GM19351 (cell line): ENCODE measurements around the gene DCUN1D3.

Experiments used
- ATAC-seq: cut with Tn5 transposase; IDR thresholded peaks from one replicate; pipeline ENCODE4 v1.9.1; 2021; ENCODE audit warnings: mild to moderate bottlenecking, moderate library complexity; ENCODE audit not compliant: unreplicated experiment

The DCUN1D3 gene

DNA sequence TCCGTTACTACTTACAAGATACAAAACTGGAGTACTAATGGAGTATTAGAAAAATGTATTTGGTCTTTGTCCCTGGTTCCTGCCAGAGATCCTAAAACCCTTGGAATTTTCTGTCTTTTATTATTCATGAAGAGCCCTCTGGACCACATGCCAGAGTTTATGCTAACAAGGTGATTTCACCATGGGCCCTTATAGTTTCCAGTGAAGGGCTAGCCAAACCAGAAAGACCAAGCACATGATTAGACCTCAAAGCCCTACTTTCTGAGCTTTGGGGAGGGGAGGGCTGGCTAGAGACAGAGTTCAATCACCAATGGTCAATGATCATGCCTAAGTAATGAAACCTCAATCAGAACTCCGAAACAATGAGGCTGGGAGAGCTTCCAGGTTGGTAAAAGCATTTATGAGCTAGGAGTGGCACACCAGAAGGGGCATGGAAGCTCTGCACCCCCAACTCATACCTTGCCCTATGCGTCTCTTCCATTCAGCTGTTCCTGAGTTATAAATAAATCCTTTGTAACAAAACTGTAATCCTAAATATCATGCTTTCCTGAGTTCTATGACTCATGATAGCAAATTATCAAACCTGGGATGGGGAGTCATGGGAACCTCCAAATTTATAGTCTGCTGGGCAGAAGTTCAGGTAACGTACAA, 10.4 kb downstream of the DCUN1D3 start:
- no peak for ATAC-seq

GRCh38 chr16:20887207-20887606, 13.0 kb downstream of the DCUN1D3 start:
- ATAC-seq = no peak

DNA sequence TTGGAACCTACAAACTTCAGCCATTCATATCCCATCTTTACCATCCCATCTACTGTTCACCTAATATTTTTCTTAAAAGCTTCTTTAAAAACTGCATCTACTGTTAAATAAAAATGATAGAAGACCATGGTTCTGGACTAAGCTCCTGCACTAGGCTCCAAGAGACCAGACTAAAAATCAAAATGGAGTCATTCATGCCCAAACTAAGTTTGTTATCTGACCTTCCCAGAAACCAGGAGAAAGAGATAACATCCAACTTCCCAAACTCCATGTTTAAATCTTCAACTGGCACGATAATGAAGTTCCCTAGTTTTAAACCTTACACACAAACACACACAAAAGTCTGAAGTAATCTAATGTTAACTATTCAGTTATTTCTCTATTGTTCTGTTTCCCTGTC, 13.8 kb downstream of the DCUN1D3 start:
- ATAC-seq = no peak

DNA sequence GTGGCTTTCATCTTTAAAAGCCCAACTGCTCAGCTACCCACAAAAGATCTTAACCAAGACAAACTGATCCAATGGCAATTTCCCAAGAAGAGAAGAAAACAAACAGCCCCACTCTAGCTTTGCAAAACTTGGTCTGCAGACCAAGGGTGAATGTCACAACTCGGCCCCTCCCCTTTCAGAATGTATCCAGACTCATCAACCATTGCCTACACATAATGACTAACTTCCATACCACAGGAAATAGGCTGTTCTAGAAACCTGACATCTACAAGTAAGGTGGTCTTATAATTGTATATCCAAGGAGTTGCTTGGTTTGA, 16.0 kb downstream of the DCUN1D3 start:
- no peak for ATAC-seq

- no peak for ATAC-seq
Observed at GRCh38 chr16:20883554-20884239, 16.5 kb downstream of the DCUN1D3 start.

DNA sequence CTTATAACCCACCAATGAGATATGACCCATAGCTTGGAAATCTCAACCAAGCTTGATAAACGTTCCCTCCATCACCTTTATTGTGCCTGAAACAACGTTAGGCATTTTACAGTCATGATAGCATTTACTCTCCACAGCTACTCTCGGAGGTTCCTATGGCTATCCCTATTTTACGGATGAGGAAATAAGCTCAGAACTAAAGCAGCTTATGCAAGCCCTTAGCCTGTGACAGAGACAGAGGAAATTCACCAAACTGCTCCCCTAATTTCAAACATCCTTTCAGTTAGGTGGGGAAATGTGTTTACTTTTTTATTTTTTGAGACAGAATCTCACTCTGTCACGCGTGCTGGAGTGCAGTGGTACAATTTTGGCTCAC, 18.7 kb downstream of the DCUN1D3 start:
- no peak for ATAC-seq

DNA sequence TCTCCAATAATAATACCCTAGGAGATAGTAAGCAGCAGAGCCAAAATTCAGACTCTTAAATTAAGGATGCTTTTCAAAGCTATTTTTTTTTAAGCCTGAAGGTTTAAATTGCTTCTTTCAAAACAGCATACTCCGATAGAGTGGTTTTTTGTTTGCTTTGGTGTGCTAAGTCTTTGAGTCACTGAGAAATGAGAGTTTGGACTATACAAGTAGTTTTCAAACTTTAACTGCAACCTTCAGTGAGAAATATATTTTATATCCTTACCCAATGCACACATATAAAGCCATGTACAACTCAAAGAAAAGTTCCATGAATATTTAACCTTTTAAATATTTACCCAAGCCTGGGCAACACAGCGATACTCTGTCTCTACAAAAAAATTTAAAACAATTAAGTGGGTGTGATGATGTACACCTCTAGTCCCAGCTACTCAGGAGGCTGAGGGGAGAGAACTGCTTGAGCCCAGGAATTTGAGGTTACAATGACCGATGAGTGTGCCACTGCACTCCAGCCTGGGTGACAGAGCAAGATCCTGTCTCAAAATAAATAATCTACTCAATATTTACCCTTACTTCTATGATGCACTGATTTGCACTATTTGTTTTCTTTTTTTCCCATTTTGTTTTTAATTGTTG, 19.2 kb downstream of the DCUN1D3 start:
- no peak for ATAC-seq

GRCh38 chr16:20879175-20880040, 20.8 kb downstream of the DCUN1D3 start:
- no peak for ATAC-seq

DNA sequence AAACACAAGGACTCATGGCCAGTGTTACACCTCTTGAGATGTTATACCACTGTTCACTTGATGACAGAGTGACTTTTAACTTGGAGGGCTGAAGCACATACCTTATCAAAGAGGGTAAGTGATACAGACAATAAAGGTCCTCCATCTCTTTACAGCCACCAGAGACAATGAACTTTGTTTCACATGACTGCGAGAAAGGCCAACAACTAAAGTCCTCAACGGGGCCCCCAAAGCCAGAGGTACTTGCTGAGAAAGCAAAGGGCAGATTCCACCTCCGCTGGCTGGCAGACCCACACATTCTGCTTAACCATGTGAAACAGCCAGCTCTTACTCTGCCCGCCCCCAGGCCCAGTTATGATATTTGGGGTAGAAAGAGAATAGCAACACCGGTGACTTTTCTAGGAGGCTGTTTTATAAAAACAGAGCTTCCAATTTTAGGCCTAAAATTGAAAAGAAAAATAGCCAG, 21.4 kb downstream of the DCUN1D3 start:
- ATAC-seq = no peak

- no peak for ATAC-seq
Observed at GRCh38 chr16:20875355-20875650, 24.9 kb downstream of the DCUN1D3 start.

GRCh38 chr16:20874088-20874581, 26.0 kb downstream of the DCUN1D3 start:
- ATAC-seq = no peak

DNA sequence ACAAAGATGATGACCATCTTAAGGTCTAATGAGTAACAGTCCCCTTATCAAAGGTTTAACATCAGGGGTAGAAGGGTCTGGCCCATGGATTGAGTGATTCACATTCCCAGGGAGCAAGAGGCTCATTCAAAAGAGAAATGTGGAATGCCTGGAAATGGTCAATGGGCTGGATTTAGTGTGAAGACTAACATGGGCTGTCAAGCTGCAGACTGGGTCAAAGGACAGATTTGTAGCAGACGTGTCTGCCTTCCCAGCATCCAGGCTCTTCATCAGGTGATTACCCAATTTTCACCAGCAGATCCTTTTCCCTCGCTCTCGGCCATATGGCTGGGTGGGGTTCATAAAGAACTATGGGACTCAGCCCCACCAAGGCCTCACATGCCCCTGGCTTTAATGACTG, 26.8 kb downstream of the DCUN1D3 start:
- no peak for ATAC-seq

DNA sequence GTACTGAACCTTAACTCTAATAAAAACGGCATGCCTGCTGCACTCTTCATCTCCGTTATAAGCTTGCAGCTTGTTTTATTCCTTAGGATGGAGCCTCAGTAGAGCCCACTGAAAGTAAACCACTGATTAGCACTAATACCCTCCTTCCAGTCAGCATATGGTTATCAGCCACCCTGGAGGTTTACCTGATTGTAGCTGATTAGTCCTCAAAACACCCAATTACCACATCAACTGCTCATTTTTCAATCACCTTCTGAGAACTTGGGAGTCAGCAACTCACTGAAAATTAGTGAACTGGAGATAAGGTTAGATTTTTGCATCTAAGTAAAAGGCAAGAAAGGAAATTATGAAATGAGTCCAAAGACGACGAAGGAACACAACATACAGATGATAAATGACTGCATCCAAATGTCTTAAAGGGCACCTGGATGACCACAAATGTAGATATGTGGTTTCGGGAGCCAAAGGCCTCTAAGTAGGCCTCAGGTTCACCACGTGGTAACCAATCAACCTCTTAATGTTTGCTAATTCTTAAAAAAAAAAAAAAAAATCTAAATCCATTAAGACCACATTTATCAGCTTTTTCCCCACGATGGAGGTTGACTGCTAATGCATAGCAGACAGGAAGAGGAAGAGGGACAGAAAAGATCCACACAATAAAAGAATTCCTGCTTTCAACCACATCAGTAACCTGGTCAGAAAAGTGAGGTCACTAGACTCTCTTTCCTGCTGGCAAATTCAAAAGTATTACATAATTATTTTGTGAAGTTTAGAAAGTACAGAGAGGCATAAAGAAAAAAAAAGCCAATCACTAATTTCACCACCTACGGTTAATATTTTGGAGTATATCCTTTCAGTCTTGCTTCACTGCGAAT, 28.0 kb downstream of the DCUN1D3 start:
- no peak for ATAC-seq

DNA sequence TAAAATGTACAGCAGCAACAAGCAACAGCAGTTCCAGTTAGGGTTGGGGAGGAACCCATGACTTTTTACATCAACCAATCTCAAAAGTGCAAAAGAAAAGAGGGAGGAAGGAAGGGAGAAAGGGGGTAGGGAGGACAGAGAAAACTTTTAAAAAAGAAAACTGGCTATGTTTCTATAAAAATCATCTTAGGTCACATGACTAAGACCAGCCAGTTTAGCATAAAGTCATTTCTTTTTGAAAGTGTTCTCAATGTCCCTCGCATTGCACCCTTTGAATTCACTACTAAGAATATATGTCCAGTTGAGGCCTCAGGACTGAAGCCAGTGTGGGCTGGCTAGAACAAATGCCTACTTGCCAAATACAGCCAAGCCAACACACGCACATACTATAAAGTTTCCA, 28.9 kb downstream of the DCUN1D3 start:
- no peak for ATAC-seq

- no peak for ATAC-seq
Observed at GRCh38 chr16:20870122-20870820, 29.9 kb downstream of the DCUN1D3 start.

- ATAC-seq = no peak
Observed at GRCh38 chr16:20868890-20869289, 31.3 kb downstream of the DCUN1D3 start.

GRCh38 chr16:20867585-20867984, 32.6 kb downstream of the DCUN1D3 start:
- no peak for ATAC-seq

DNA sequence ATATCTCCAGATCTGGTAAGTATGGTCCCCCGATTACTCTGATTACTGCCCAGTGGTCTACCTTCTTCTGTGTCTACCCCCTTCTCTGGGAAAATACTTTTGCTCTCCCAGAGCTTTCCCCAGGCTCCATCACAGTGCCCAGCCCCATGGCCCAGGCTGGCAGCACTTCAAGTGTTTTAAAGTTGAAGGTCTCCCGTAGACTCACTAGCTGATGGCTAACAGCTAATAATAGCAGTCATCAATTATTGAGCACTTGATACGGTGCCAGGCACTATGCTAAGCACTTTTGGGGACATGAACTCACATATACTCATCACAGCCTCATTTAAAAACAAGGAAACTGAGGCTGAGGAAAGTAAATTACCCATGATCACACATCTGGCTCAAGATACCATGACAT, 33.4 kb downstream of the DCUN1D3 start:
- ATAC-seq = no peak

- ATAC-seq = no peak
Observed at GRCh38 chr16:20866145-20866772, 33.9 kb downstream of the DCUN1D3 start.
